GM12873 (cell line): ENCODE data around the gene SYTL5.

Experiments used
- CTCF ChIP-seq: IDR thresholded peaks from 2 replicates; pipeline ENCODE4 v1.5.1; 2012; ENCODE audit warnings: low read depth, mild to moderate bottlenecking, moderate library complexity, low read length, control low read depth; ENCODE audit not compliant: insufficient read depth; ENCODE audit errors: missing control alignments

SYTL5 gene

GRCh38 chrX:38178396-38178795 lies 172.0 kb downstream of the SYTL5 start:
- no peak for TF ChIP-seq CTCF
